A673 (cell line): ENCODE results near the gene BCL2. TPM values are rescaled to one million over a fixed set of nuclear protein-coding genes. Genes with fewer than 3 reads are reported as not detected.

ENCODE experiments used
- BruUV-seq: library from RNA; stranded (reverse); fragments of 400-500 nt; replicated peaks from 2 replicates; lab custom pipeline; 2021; lab: Mats Ljungman, UMichigan
- CTCF ChIA-PET: fragments of 300-600 bp; sonication (Branson Sonifier 250); formaldehyde crosslinking; loops from one replicate; lab custom pipeline; 2022; ENCODE audit warnings: antibody characterized with exemption; lab: Charles Lee
- POLR2A ChIA-PET: fragments of 300-600 bp; sonication (Branson Sonifier 250); formaldehyde crosslinking; loops from one replicate; lab custom pipeline; 2022; ENCODE audit warnings: antibody characterized with exemption; ENCODE audit not compliant: low non-redundant PET; lab: Charles Lee
- DNase-seq: peaks from one replicate; pipeline ENCODE4 v3.0.0-alpha.2; 2015; ENCODE audit warnings: low spot score
- H3K27ac ChIP-seq: fragments of 200-600 bp; sonication (generic); 2 replicates; pipeline ENCODE4 v1.5.1; 2016; ENCODE audit warnings: mixed run types, low read depth, mild to moderate bottlenecking, mixed read lengths, antibody characterized with exemption, low read length; ENCODE audit not compliant: poor library complexity, severe bottlenecking
- H3K27me3 ChIP-seq: fragments of 200-600 bp; sonication (generic); replicated peaks from 2 replicates; pipeline ENCODE4 v1.6.1; 2017; ENCODE audit warnings: mixed run types, low read depth, mild to moderate bottlenecking, mixed read lengths, antibody characterized with exemption, low read length; ENCODE audit not compliant: insufficient read depth, poor library complexity
- H3K36me3 ChIP-seq: fragments of 200-600 bp; sonication (generic); 2 replicates; pipeline ENCODE4 v1.6.1; 2016; ENCODE audit warnings: mixed run types, mild to moderate bottlenecking, mixed read lengths, antibody characterized with exemption, low read length; ENCODE audit not compliant: insufficient read depth, poor library complexity, severe bottlenecking
- H3K4me1 ChIP-seq: fragments of 200-600 bp; sonication (generic); 2 replicates; pipeline ENCODE4 v1.6.1; 2017; ENCODE audit warnings: mixed run types, mild to moderate bottlenecking, mixed read lengths, antibody characterized with exemption, low read length; ENCODE audit not compliant: insufficient read depth, poor library complexity, severe bottlenecking
- H3K4me3 ChIP-seq: fragments of 200-600 bp; sonication (generic); 2 replicates; pipeline ENCODE4 v1.5.1; 2016; ENCODE audit warnings: low read depth, mixed run types, mild to moderate bottlenecking, mixed read lengths, low read length; ENCODE audit not compliant: poor library complexity, severe bottlenecking
- H3K9me3 ChIP-seq: fragments of 200-600 bp; sonication (generic); 2 replicates; pipeline ENCODE4 v1.6.1; 2016; ENCODE audit warnings: mixed run types, low read depth, mild to moderate bottlenecking, mixed read lengths, antibody characterized with exemption, low read length; ENCODE audit not compliant: poor library complexity, severe bottlenecking
- EZH2 ChIP-seq: fragments of 200-600 bp; sonication (generic); IDR thresholded peaks from 2 replicates; pipeline ENCODE4 v1.6.1; 2017; ENCODE audit warnings: borderline replicate concordance, low read depth, mild to moderate bottlenecking, mixed read lengths, antibody characterized with exemption, low read length; ENCODE audit not compliant: poor library complexity, severe bottlenecking
- intact Hi-C: fragments of 100-400 bp; cut with micrococcal nuclease; formaldehyde crosslinking; loops from one replicate; pipeline ENCODE4 v1.10.0; 2022; ENCODE audit not compliant: unreplicated experiment
- total RNA-seq: library from RNA; stranded (reverse); gene quantifications from 2 replicates; pipeline ENCODE4 v1.2.3, GENCODE V29; 2021
- TF ChIP-seq, protein P1 (sequence below): fragments of 300-800, 200-600 bp; sonication (generic); conservative IDR thresholded peaks from 2 replicates; pipeline ENCODE4 v1.5.1; 2017; ENCODE audit warnings: low read depth, mild to moderate bottlenecking, antibody characterized with exemption, low read length, moderate library complexity, mixed read lengths

The BCL2 gene
- total RNA-seq, 1 experiment from 2014 or later, result 24.9 TPM

DNA sequence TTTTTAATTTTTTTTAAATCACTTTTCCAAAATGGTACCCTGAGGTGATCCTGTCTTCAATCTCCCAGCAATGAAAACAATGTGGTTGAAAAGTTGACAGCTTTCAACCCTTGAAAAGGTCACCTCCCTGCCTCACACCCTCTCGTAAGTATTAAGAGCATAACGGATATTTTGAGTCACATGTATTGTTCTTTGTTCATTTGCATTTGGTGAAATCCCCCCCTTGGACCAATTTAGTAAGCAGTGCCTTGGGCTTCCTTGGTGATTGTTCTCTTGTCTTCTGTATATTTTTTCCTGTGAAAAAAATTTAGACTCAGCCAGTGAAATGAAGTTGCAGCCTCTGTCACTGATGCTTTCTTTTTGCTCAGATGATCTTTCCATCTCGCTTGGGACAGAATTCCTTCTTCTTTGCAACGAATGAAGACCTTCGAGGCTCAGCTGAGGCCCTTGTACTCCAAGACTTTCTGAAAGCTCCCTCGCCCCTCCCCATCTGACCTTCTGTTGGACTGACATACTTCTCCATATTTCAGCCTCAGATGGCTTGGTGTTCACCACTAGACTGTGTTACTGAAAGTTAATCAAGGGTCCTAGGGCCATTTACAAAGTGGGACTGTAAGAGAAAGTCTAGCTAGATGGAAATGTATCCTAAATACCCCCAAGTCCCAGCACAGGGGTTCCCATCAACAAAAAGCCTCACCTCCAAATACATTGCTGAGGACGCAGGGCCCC, 158.4 kb downstream of the BCL2 start:
- no peak overlapping the region for H3K27ac ChIP-seq
- no peak for DNase-seq
- ChIA-PET POLR2A (no interaction called here), CTCF (no interaction called here)
- TF ChIP-seq EZH2, result no peak
- TF ChIP-seq, protein P1, sequence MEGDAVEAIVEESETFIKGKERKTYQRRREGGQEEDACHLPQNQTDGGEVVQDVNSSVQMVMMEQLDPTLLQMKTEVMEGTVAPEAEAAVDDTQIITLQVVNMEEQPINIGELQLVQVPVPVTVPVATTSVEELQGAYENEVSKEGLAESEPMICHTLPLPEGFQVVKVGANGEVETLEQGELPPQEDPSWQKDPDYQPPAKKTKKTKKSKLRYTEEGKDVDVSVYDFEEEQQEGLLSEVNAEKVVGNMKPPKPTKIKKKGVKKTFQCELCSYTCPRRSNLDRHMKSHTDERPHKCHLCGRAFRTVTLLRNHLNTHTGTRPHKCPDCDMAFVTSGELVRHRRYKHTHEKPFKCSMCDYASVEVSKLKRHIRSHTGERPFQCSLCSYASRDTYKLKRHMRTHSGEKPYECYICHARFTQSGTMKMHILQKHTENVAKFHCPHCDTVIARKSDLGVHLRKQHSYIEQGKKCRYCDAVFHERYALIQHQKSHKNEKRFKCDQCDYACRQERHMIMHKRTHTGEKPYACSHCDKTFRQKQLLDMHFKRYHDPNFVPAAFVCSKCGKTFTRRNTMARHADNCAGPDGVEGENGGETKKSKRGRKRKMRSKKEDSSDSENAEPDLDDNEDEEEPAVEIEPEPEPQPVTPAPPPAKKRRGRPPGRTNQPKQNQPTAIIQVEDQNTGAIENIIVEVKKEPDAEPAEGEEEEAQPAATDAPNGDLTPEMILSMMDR, result no peak
- intact Hi-C loops, result no loop called here
- H3K9me3 ChIP-seq, result no peaks in the 10 kb centered on the region
- no peaks in the 10 kb centered on the region for H3K36me3 ChIP-seq
- no peaks in the 10 kb centered on the region for H3K27me3 ChIP-seq
- peaks cover 19% of the 10 kb centered on the region for H3K4me1 ChIP-seq
- no peak overlapping the region for H3K4me3 ChIP-seq
- no TSS peak for BruUV-seq

DNA sequence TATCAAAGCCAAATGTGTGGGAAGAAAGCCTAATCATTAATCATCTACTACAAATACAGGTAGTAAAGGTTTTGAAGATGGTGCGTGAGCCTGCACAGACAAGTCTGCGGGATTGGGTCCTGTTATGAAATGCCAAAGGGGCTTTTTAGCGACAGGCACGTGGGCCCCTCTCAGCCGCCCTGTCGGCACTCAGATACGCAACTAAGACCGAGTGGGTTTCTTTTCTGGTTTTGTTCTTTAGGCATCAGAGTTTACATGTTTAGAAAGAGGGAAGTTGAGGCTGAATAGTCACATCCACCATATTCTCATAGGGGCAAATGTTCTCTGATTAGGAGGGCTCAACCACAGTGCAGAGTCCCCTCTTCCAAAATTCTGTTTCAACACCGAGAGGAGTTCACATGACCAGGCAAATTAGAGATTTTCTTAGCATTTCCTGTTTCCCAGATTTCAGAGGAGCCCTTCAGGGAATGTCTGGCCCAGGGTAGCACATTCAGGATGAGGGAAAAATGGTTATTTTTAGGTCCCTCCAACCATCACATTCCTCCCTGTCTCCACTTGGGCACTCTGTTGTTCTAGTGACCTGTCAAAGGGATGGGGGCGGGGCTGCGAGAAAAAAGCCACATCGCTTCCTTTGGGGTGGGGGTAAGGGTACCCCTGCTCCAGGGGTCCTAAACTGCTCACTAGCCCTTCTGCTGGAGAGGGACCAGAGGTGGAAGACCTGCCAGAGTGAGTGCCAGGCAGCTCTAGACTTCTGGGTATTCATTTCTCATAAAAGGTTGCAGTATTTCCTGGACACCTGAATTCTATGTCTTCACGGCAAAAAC, 159.2 kb downstream of the BCL2 start:
- Histone ChIP-seq H3K27me3 (no peaks in the 10 kb centered on the region), H3K4me1 (peaks cover 27% of the 10 kb centered on the region), H3K36me3 (no peaks in the 10 kb centered on the region), H3K9me3 (no peaks in the 10 kb centered on the region), H3K4me3 (no peak overlapping the region), H3K27ac (no peak overlapping the region)
- TF ChIP-seq EZH2, result no peak
- TF ChIP-seq, protein P1, result no peak
- intact Hi-C loops, result no loop called here
- ChIA-PET POLR2A (no interaction called here), CTCF (no interaction called here)
- BruUV-seq, result no TSS peak
- no peak for DNase-seq

DNA sequence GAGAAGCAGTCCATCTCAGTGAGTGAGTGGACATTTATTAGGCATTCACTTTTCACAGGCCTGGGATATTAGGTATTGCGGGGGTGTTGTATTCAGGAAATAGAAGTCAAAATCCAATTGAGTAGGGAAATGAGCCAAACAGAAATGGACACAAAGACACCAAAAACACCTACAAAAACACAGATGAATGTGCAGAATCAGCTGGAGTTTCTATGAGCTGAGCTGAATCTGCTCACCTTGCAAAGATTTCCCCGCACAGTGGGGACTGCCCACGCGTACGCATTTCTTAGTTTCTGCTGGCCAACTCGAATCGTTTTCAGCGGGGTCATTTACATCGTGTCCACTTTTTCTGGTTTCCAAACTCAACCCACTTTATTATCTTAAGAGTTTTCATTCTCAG, 160.0 kb downstream of the BCL2 start:
- TF ChIP-seq, protein P1, result no peak
- no peak for TF ChIP-seq EZH2
- BruUV-seq, result no TSS peak
- H3K27ac ChIP-seq, result no peak overlapping the region
- H3K9me3 ChIP-seq, result no peaks in the 10 kb centered on the region
- intact Hi-C loops, result loop anchor here (5.0 kb wide), 1 partner anchor 142 kb away; no protein-coding TSS in a partner anchor
- no peak for DNase-seq
- CTCF ChIA-PET, result no interaction called here
- POLR2A ChIA-PET, result no interaction called here
- peaks cover 31% of the 10 kb centered on the region for H3K4me1 ChIP-seq
- no peak overlapping the region for H3K4me3 ChIP-seq
- no peaks in the 10 kb centered on the region for H3K27me3 ChIP-seq
- H3K36me3 ChIP-seq, result no peaks in the 10 kb centered on the region
